ENCODE measurements around the gene AGTPBP1. TPM values are rescaled to one million over a fixed set of nuclear protein-coding genes. Genes with fewer than 3 reads are reported as not detected.

AGTPBP1 gene
- polyA plus RNA-seq, 1 of the 3 experiments (the other 2 are of a cell fraction), result 3.8 TPM

DNA sequence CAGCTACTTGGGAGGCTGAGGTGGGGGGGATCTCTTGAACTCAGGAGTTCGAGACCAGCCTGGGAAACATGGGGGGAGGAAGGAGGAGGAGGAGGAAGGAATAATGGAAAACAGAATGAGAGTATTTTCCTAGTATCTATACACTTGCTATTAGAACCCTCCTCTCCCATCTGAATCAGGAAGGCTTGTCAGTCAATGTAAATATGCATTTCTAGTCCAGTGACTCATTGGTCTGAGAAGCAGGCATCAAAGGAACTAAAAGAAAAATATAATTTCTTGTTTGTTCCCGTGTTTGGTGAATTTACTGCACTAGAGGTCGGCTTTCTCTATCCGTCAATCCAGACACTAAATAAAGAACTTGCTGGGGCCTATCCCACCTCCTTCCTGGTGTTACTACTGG, 88.6 kb downstream of the AGTPBP1 start:
- no peaks in the 10 kb centered on the region for H3K27me3 ChIP-seq (ENCODE audit: insufficient read depth)
- 89% methylated on average over 4 of the region's 4 CpGs for WGBS (ENCODE audit: low lambda C conversion rate)
- no peak overlapping the region for H3K4me3 ChIP-seq (ENCODE audit: low read depth in 2 of 2, low read length in 1 of 2)
- no peaks in the 10 kb centered on the region for H3F3A ChIP-seq (replicated peaks; ENCODE audit: insufficient read depth)
- TF ChIP-seq JUND (IDR thresholded peaks at IDR 0.05) (no peak), SMC3 (IDR thresholded peaks at IDR 0.05; ENCODE audit: low read depth, low read length) (no peak), GATA2 (CRISPR knock-in tag; IDR thresholded peaks at IDR 0.05) (no peak), RCOR1 (IDR thresholded peaks at IDR 0.05; ENCODE audit: low read length) (no peak), NFIC (IDR thresholded peaks at IDR 0.05; ENCODE audit: borderline replicate concordance) (no peak), TEAD4 (IDR thresholded peaks at IDR 0.05; ENCODE audit: borderline replicate concordance, insufficient read depth) (no peak), EP300 (IDR thresholded peaks at IDR 0.05; ENCODE audit: borderline replicate concordance in 1 of 2, low read depth in 1 of 2, low read length in 1 of 2) (no peak), RFX5 (IDR thresholded peaks at IDR 0.05; ENCODE audit: low read length) (no peak), YY1 (IDR thresholded peaks at IDR 0.05; ENCODE audit: low read depth) (no peak), CHD2 (IDR thresholded peaks at IDR 0.05; ENCODE audit: low read length, partially characterized antibody) (no peak), NRF1 (IDR thresholded peaks at IDR 0.05; ENCODE audit: low read depth, low read length) (no peak), FOXM1 (IDR thresholded peaks at IDR 0.05; ENCODE audit: low read depth) (no peak), ELF1 (IDR thresholded peaks at IDR 0.05) (no peak)
- TF ChIP-seq, protein P1, sequence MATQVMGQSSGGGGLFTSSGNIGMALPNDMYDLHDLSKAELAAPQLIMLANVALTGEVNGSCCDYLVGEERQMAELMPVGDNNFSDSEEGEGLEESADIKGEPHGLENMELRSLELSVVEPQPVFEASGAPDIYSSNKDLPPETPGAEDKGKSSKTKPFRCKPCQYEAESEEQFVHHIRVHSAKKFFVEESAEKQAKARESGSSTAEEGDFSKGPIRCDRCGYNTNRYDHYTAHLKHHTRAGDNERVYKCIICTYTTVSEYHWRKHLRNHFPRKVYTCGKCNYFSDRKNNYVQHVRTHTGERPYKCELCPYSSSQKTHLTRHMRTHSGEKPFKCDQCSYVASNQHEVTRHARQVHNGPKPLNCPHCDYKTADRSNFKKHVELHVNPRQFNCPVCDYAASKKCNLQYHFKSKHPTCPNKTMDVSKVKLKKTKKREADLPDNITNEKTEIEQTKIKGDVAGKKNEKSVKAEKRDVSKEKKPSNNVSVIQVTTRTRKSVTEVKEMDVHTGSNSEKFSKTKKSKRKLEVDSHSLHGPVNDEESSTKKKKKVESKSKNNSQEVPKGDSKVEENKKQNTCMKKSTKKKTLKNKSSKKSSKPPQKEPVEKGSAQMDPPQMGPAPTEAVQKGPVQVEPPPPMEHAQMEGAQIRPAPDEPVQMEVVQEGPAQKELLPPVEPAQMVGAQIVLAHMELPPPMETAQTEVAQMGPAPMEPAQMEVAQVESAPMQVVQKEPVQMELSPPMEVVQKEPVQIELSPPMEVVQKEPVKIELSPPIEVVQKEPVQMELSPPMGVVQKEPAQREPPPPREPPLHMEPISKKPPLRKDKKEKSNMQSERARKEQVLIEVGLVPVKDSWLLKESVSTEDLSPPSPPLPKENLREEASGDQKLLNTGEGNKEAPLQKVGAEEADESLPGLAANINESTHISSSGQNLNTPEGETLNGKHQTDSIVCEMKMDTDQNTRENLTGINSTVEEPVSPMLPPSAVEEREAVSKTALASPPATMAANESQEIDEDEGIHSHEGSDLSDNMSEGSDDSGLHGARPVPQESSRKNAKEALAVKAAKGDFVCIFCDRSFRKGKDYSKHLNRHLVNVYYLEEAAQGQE (IDR thresholded peaks at IDR 0.05; ENCODE audit: low read depth, low read length), result no peak
- TF ChIP-seq, protein P2, sequence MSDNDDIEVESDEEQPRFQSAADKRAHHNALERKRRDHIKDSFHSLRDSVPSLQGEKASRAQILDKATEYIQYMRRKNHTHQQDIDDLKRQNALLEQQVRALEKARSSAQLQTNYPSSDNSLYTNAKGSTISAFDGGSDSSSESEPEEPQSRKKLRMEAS (IDR thresholded peaks at IDR 0.05; ENCODE audit: low read depth), result no peak
- TF ChIP-seq, protein P3, sequence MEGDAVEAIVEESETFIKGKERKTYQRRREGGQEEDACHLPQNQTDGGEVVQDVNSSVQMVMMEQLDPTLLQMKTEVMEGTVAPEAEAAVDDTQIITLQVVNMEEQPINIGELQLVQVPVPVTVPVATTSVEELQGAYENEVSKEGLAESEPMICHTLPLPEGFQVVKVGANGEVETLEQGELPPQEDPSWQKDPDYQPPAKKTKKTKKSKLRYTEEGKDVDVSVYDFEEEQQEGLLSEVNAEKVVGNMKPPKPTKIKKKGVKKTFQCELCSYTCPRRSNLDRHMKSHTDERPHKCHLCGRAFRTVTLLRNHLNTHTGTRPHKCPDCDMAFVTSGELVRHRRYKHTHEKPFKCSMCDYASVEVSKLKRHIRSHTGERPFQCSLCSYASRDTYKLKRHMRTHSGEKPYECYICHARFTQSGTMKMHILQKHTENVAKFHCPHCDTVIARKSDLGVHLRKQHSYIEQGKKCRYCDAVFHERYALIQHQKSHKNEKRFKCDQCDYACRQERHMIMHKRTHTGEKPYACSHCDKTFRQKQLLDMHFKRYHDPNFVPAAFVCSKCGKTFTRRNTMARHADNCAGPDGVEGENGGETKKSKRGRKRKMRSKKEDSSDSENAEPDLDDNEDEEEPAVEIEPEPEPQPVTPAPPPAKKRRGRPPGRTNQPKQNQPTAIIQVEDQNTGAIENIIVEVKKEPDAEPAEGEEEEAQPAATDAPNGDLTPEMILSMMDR (IDR thresholded peaks at IDR 0.05), result no peak
- TF ChIP-seq, protein P4, sequence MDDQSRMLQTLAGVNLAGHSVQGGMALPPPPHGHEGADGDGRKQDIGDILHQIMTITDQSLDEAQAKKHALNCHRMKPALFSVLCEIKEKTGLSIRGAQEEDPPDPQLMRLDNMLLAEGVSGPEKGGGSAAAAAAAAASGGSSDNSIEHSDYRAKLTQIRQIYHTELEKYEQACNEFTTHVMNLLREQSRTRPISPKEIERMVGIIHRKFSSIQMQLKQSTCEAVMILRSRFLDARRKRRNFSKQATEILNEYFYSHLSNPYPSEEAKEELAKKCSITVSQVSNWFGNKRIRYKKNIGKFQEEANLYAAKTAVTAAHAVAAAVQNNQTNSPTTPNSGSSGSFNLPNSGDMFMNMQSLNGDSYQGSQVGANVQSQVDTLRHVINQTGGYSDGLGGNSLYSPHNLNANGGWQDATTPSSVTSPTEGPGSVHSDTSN (IDR thresholded peaks at IDR 0.05), result no peak
- TF ChIP-seq, protein P5, sequence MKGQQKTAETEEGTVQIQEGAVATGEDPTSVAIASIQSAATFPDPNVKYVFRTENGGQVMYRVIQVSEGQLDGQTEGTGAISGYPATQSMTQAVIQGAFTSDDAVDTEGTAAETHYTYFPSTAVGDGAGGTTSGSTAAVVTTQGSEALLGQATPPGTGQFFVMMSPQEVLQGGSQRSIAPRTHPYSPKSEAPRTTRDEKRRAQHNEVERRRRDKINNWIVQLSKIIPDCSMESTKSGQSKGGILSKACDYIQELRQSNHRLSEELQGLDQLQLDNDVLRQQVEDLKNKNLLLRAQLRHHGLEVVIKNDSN (IDR thresholded peaks at IDR 0.05; ENCODE audit: borderline replicate concordance, low read depth), result no peak
- TF ChIP-seq, protein P6, sequence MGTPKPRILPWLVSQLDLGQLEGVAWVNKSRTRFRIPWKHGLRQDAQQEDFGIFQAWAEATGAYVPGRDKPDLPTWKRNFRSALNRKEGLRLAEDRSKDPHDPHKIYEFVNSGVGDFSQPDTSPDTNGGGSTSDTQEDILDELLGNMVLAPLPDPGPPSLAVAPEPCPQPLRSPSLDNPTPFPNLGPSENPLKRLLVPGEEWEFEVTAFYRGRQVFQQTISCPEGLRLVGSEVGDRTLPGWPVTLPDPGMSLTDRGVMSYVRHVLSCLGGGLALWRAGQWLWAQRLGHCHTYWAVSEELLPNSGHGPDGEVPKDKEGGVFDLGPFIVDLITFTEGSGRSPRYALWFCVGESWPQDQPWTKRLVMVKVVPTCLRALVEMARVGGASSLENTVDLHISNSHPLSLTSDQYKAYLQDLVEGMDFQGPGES (IDR thresholded peaks at IDR 0.05; ENCODE audit: low read depth, low read length), result no peak
- no peak overlapping the region for H3K9ac ChIP-seq
- ChIA-PET CTCF (no interaction called here), POLR2A (no interaction called here)
- H3K9me2 ChIP-seq, result no peaks in the 10 kb centered on the region
- peaks cover 5 to 8% of the 10 kb centered on the region in 2 experiments for H3K36me3 ChIP-seq (replicated peaks in 1 of 2; ENCODE audit: control insufficient read depth in 1 of 2, insufficient read depth in 2 of 2, low read length in 1 of 2)
- H3K79me2 ChIP-seq (ENCODE audit: insufficient read depth), result no peaks in the 10 kb centered on the region
- H3K4me2 ChIP-seq, result no peak overlapping the region
- H3K4me1 ChIP-seq (ENCODE audit: control insufficient read depth in 1 of 2, insufficient read depth in 2 of 2, low read depth in 1 of 2, low read length in 1 of 2), result no peaks in the 10 kb centered on the region
- H3K9me3 ChIP-seq, result no peaks in the 10 kb centered on the region
- DNase-seq, result no peak
- H3K27ac ChIP-seq (ENCODE audit: low read depth in 2 of 2, low read length in 1 of 2), result no peak overlapping the region
- no peaks in the 10 kb centered on the region for H4K20me1 ChIP-seq (ENCODE audit: insufficient read depth)
- no peak overlapping the region for H2AFZ ChIP-seq (ENCODE audit: low read depth)

Data from SK-N-SH (cell line).